Choroid plexus epithelial cell (primary cell): ENCODE measurements around the gene FER.

Experiments
- DNase-seq: peaks from one replicate; pipeline ENCODE4 v3.0.0-alpha.2; 2010; ENCODE audit warnings: low read depth
- H3K4me3 ChIP-seq: 2 replicates; pipeline ENCODE4 v1.5.1; 2011; ENCODE audit warnings: low read depth, mild to moderate bottlenecking, control low read depth, low read length, moderate library complexity
- TF ChIP-seq, protein P1 (sequence below): conservative IDR thresholded peaks from 2 replicates; pipeline ENCODE4 v1.5.1; 2011; ENCODE audit warnings: low read depth, mild to moderate bottlenecking, control low read depth, inconsistent platforms, low read length, moderate library complexity

The FER gene

DNA sequence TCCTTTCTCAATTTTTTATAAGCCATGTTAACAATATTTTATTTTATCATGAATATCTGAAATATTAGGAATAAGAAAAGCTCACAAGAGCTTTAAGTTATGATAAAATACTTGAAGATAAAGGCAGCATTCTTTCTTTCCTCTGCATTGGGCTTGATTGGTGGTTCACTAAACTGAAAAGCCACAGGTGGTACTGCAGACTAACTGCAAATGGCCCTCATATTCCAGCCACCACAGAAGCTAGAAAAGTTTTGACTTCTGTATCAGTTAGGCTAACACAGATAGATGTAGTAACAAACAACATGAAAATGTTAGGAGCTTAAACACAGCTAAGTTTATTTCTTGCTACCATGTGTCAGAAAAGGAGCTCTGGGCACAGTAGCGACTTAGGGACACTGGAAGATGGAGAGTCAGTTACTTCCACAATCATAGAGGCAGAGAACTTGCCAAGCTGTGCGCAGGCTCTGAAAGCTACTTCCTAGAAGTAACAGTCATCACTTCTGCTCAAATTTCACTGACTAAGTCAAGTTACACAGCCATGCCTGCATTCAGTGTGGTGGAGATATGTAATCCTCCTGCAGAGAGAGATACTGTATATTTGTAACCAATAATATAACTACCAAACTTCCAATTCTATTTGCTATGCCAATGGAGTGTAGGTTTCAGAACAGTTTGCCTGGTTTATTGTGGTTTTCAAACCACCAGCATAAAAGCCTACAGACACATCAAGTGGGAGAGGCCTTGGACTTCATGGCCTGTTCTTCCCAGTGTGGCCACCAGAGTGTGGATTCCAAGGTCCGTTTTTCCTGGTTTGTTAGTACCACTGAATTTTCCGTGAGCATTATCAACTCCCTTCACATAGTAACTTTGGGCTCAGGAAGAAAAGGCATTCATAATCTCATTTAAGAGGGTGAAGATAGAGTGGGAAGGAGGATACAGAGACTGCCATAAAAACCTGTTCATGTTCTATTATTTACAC lies 393.8 kb downstream of the FER start:
- TF ChIP-seq, protein P1, sequence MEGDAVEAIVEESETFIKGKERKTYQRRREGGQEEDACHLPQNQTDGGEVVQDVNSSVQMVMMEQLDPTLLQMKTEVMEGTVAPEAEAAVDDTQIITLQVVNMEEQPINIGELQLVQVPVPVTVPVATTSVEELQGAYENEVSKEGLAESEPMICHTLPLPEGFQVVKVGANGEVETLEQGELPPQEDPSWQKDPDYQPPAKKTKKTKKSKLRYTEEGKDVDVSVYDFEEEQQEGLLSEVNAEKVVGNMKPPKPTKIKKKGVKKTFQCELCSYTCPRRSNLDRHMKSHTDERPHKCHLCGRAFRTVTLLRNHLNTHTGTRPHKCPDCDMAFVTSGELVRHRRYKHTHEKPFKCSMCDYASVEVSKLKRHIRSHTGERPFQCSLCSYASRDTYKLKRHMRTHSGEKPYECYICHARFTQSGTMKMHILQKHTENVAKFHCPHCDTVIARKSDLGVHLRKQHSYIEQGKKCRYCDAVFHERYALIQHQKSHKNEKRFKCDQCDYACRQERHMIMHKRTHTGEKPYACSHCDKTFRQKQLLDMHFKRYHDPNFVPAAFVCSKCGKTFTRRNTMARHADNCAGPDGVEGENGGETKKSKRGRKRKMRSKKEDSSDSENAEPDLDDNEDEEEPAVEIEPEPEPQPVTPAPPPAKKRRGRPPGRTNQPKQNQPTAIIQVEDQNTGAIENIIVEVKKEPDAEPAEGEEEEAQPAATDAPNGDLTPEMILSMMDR: peak; percentile 17
- no peak overlapping the region for H3K4me3 ChIP-seq
- DNase-seq: peak; percentile 18

DNA sequence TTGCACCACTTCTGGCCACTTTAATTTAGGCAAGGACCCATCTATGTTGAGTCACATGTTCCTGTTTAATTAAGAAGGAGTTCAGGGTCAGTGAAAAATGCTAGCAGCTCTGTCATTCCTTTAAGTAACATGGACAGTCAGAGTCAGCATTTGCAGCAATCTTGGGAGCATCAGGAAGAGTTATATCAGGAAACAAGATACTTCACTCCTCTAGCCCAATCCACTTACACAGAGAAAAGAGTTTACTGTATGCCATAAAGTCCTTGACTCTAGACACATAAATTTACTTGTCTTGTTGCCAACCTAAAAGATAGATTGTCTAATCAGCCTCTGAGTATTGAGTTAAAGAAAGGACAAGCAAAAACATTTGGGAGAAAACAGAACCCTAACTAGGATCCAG lies 395.3 kb downstream of the FER start:
- H3K4me3 ChIP-seq: no peak overlapping the region
- TF ChIP-seq, protein P1: no peak
- DNase-seq: no peak

DNA sequence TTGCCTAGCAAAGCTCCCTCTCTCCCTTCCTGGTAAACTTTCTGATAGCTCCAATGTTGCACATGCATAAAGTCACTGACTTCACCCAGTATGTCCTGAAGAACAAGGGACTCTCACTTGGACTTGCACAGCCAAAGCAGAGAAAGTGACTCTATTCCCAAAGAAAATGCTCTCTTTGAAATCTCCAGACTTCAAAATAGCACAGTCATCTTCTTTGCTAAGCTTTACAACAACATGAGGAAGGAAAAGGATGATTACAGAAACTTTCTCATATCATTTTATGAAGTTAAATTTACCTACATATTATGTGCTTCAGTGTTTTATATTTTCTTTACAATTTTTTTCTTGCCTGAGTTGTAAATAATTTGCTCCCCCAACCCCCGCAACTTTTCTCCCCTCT lies 397.4 kb downstream of the FER start:
- no peak for DNase-seq
- TF ChIP-seq, protein P1: no peak
- H3K4me3 ChIP-seq: no peak overlapping the region

DNA sequence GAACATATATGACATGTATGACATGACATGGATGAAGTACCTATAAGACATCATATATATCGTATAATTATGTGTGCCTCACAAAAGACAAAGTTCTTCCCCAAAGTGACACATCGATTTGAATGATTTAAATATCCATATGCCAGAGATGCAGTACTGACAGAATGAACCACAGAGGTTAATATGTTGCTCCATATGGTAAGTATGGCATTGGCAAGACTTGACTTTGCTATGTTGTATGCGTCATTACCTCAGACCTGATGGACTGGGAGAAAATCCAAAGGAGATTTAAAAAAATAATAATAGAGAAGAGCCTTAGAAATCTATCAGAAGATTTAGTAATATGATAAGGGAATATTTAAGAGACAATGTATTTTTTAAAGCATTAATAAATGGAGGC lies 398.9 kb downstream of the FER start:
- peak; percentile 14 for DNase-seq
- TF ChIP-seq, protein P1: no peak

DNA sequence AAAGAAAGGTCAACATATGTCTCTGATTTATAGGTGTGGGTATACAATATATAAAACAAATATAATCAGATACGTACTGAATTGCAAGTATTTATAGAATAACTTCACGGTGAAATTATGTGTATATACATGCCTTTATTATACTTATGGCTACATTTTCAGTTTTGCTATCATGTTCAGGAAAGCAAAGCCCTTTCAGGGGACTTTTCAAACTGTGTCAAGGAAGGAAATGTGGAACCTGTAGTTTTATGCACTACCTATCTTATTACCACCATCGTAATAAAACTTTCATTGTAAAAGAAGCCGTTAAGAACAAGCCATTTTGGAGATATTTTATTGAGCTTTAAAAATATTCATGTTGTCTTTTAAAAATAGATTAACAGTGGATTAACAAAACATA lies 404.9 kb downstream of the FER start:
- no peak for DNase-seq
- H3K4me3 ChIP-seq: no peak overlapping the region
- TF ChIP-seq, protein P1: no peak

More for the DNA sequence above, 398.9 kb downstream of the FER start:
- H3K4me3 ChIP-seq: no peak overlapping the region

DNA sequence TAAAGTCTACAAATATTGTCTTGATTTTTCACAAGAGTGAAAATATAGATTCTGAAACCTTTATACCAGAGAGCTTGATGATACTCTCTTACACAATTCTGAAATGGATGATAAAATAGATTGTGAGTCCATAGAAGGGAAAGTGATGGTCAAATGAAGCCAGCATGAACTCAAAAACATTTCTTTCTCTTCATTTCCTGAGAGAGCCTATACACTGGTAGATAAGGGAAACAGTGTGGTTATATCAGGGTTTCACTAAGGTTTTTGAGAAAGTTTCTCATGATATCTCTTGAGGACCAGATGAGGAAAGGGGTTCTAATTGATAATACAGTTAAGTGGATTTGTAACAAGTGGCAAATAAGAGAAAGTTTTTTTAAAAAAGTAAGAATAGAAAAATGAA lies 407.9 kb downstream of the FER start:
- TF ChIP-seq, protein P1: no peak
- no peak overlapping the region for H3K4me3 ChIP-seq
- DNase-seq: no peak

DNA sequence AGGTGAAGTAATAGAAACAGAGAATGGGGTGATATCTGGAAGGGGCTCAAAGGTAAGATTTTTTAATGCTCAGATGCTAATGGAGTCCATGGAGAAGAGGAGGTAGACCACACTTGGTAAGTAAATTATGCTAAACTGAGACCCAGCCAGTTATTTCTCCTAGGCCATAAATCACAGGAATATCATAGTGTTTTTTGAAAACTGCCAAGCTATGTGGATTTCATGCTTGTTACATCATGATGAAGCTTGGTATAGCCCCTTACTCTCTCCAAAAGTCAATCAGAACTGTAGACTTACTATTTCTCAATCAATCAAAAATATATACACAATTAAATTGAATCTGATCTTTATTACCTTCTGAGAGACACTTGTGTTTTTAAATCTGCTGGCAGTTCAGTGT lies 409.2 kb downstream of the FER start:
- H3K4me3 ChIP-seq: no peak overlapping the region
- TF ChIP-seq, protein P1: no peak
- DNase-seq: no peak
